Liver (tissue), 9 donors: ENCODE data around the gene GLI3. TPM values are rescaled to one million over a fixed set of nuclear protein-coding genes. Genes with fewer than 3 reads are reported as not detected.

Source experiments
- DNase-seq: peaks from one replicate; pipeline ENCODE4 v3.0.0-alpha.2; 2017; ENCODE audit warnings: low spot score
- H3K27ac ChIP-seq, 2 donors: one replicate each; pipeline ENCODE4 v1.7.0; 2013; ENCODE audit warnings: inconsistent platforms in 2 of 2, low read length in 2 of 2, control low read depth in 1 of 2, low read depth in 1 of 2, mild to moderate bottlenecking in 1 of 2
- H3K27me3 ChIP-seq, 4 donors: one replicate each; pipeline versions ENCODE4 v1.6.1 to v1.7.0; 2013; ENCODE audit warnings: low read length in 3 of 4, inconsistent platforms in 1 of 4, mild to moderate bottlenecking in 1 of 4, moderate library complexity in 1 of 4; ENCODE audit not compliant: control insufficient read depth in 4 of 4, insufficient read depth in 4 of 4
- H3K36me3 ChIP-seq, 4 donors: one replicate each; pipeline versions ENCODE4 v1.6.1 to v1.7.0; 2013; ENCODE audit warnings: low read length in 3 of 4, mild to moderate bottlenecking in 3 of 4, low read depth in 1 of 4, moderate library complexity in 1 of 4; ENCODE audit not compliant: control insufficient read depth in 4 of 4, insufficient read depth in 3 of 4
- H3K4me1 ChIP-seq, 4 donors: one replicate each; pipeline versions ENCODE4 v1.6.1 to v1.7.0; 2013; ENCODE audit warnings: low read length in 3 of 4, mild to moderate bottlenecking in 3 of 4, moderate library complexity in 1 of 4; ENCODE audit not compliant: control insufficient read depth in 4 of 4, insufficient read depth in 4 of 4
- H3K4me3 ChIP-seq, 3 donors: one replicate each; pipeline versions ENCODE4 v1.6.1 to v1.7.0; 2013; ENCODE audit warnings: low read length in 3 of 3, control low read depth in 1 of 3, low read depth in 1 of 3, mild to moderate bottlenecking in 1 of 3
- H3K9ac ChIP-seq, 2 donors: one replicate each; pipeline ENCODE4 v1.7.0; 2013; ENCODE audit warnings: low read length in 2 of 2, mild to moderate bottlenecking in 2 of 2, moderate library complexity in 2 of 2, control low read depth in 1 of 2, low read depth in 1 of 2
- H3K9me3 ChIP-seq, 4 donors: one replicate each; pipeline versions ENCODE4 v1.6.1 to v1.7.0; 2013; ENCODE audit warnings: low read length in 3 of 4; ENCODE audit not compliant: control insufficient read depth in 4 of 4
- ATF3 ChIP-seq: IDR thresholded peaks from 2 replicates; pipeline ENCODE4 v1.6.1; 2016; ENCODE audit warnings: antibody characterized with exemption
- EGR1 ChIP-seq, 2 donors: IDR thresholded peaks; 2 replicates each; pipeline ENCODE4 v1.6.1; 2016 to 2018; ENCODE audit warnings: antibody characterized with exemption in 2 of 2, low read depth in 2 of 2
- FOXA1 ChIP-seq: IDR thresholded peaks from 2 replicates; pipeline ENCODE4 v1.6.1; 2016; ENCODE audit warnings: antibody characterized with exemption
- FOXA2 ChIP-seq: IDR thresholded peaks from 2 replicates; pipeline ENCODE4 v1.6.1; 2016; ENCODE audit warnings: antibody characterized with exemption
- GABPA ChIP-seq, 2 donors: IDR thresholded peaks in 1 of 2; conservative IDR thresholded peaks in 1 of 2; 2 replicates each; pipeline ENCODE4 v1.6.1; 2016; ENCODE audit warnings: antibody characterized with exemption in 2 of 2, mild to moderate bottlenecking in 1 of 2, moderate library complexity in 1 of 2
- HNF4A ChIP-seq, 2 donors: conservative IDR thresholded peaks; 2 replicates each; pipeline ENCODE4 v1.6.1; 2016; ENCODE audit warnings: antibody characterized with exemption in 2 of 2, mild to moderate bottlenecking in 2 of 2
- HNF4G ChIP-seq: IDR thresholded peaks from 2 replicates; pipeline ENCODE4 v1.6.1; 2016; ENCODE audit warnings: antibody characterized with exemption
- JUND ChIP-seq, 2 donors: IDR thresholded peaks; 2 replicates each; pipeline ENCODE4 v1.6.1; 2016; ENCODE audit warnings: antibody characterized with exemption in 2 of 2
- MAX ChIP-seq: IDR thresholded peaks from 2 replicates; pipeline ENCODE4 v1.6.1; 2016; ENCODE audit warnings: antibody characterized with exemption
- NR2F2 ChIP-seq: IDR thresholded peaks from 2 replicates; pipeline ENCODE4 v1.6.1; 2016; ENCODE audit warnings: antibody characterized with exemption
- RAD21 ChIP-seq, 2 donors: IDR thresholded peaks; 2 replicates each; pipeline ENCODE4 v1.6.1; 2016; ENCODE audit warnings: antibody characterized with exemption in 2 of 2, mild to moderate bottlenecking in 2 of 2
- REST ChIP-seq: IDR thresholded peaks from 2 replicates; pipeline ENCODE4 v1.6.1; 2016; ENCODE audit warnings: antibody characterized with exemption, mild to moderate bottlenecking
- RXRA ChIP-seq, 2 donors: IDR thresholded peaks; 2 replicates each; pipeline ENCODE4 v1.6.1; 2017 to 2018; ENCODE audit warnings: antibody characterized with exemption in 2 of 2, mild to moderate bottlenecking in 1 of 2
- SP1 ChIP-seq: IDR thresholded peaks from 2 replicates; pipeline ENCODE4 v1.6.1; 2018; ENCODE audit warnings: antibody characterized with exemption, mild to moderate bottlenecking
- TAF1 ChIP-seq: conservative IDR thresholded peaks from 2 replicates; pipeline ENCODE4 v1.6.1; 2016; ENCODE audit warnings: antibody characterized with exemption, mild to moderate bottlenecking
- YY1 ChIP-seq: IDR thresholded peaks from 2 replicates; pipeline ENCODE4 v1.6.1; 2016; ENCODE audit warnings: antibody characterized with exemption, mild to moderate bottlenecking
- WGBS: extraction: QIAGEN DNeasy Blood & Tissue Kit; methylation state at CpG from one replicate; pipeline ENCODE4 v1.1.7; 2013; 5-methylcytosine and 5-hydroxymethylcytosine counted together
- polyA plus RNA-seq, 2 donors: library from polyadenylated mRNA; stranded (reverse) in 1 of 2; unstranded in 1 of 2; fragments of 200-250 nt in 1 of 2; fragments of >200 nt in 1 of 2; fragmentation: Nextera tagmentation in 1 of 2; extraction: Ambion mirVana in 1 of 2; gene quantifications; one replicate each; pipeline versions ENCODE4 v1.2.1 to v1.2.3, GENCODE V29; 2013 to 2015
- total RNA-seq, 2 donors: library from RNA; depleted of rRNA; stranded (reverse); fragments of >200 nt; gene quantifications; one replicate each; pipeline ENCODE4 v1.2.3, GENCODE V29; 2014
- TF ChIP-seq, protein P1 (sequence below): IDR thresholded peaks from 2 replicates; pipeline ENCODE4 v1.6.1; 2016; ENCODE audit warnings: antibody characterized with exemption
- TF ChIP-seq, protein P2 (sequence below): fragments of 150-350 bp; IDR thresholded peaks from 2 replicates; pipeline ENCODE4 v1.5.1; 2017; ENCODE audit warnings: improper control_type of control experiment, low read depth, low read length; ENCODE audit not compliant: missing input control
- donor health status: healthy.
- donor health status: healthy.
- donor health status: healthy.
- donor health status: healthy.
- donor health status: healthy.

GLI3 gene
- total and polyA plus RNA-seq, 4 donors: 0.09 to 0.42 (median 0.26) TPM

- Histone ChIP-seq H3K9me3 (no peaks in the 10 kb centered on the region), H3K9ac (no peak overlapping the region), H3K4me1 (no peaks in the 10 kb centered on the region), H3K27me3 (no peaks in the 10 kb centered on the region), H3K4me3 (no peak overlapping the region), H3K36me3 (no peaks in the 10 kb centered on the region), H3K27ac (no peak overlapping the region)
- no peak for DNase-seq
- TF ChIP-seq RXRA (IDR thresholded peaks at IDR 0.05): no peak
- TF ChIP-seq EGR1 (IDR thresholded peaks at IDR 0.05; ENCODE audit: low read depth in 2 of 2): no peak
- TF ChIP-seq YY1: no peak
- TF ChIP-seq FOXA2: no peak
- no peak for TF ChIP-seq ATF3
- TF ChIP-seq, protein P1, sequence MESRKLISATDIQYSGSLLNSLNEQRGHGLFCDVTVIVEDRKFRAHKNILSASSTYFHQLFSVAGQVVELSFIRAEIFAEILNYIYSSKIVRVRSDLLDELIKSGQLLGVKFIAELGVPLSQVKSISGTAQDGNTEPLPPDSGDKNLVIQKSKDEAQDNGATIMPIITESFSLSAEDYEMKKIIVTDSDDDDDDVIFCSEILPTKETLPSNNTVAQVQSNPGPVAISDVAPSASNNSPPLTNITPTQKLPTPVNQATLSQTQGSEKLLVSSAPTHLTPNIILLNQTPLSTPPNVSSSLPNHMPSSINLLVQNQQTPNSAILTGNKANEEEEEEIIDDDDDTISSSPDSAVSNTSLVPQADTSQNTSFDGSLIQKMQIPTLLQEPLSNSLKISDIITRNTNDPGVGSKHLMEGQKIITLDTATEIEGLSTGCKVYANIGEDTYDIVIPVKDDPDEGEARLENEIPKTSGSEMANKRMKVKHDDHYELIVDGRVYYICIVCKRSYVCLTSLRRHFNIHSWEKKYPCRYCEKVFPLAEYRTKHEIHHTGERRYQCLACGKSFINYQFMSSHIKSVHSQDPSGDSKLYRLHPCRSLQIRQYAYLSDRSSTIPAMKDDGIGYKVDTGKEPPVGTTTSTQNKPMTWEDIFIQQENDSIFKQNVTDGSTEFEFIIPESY: no peak
- TF ChIP-seq NR2F2: no peak
- TF ChIP-seq FOXA1: no peak
- no peak for TF ChIP-seq REST
- no peak for TF ChIP-seq HNF4G
- TF ChIP-seq RAD21 (IDR thresholded peaks at IDR 0.05): no peak
- no peak for TF ChIP-seq MAX
- no peak for TF ChIP-seq GABPA (IDR thresholded peaks at IDR 0.05 in 1 of 2, conservative IDR thresholded peaks at IDR 0.05 in 1 of 2)
- no peak for TF ChIP-seq TAF1
- TF ChIP-seq HNF4A (conservative IDR thresholded peaks at IDR 0.05): no peak
- TF ChIP-seq, protein P2, sequence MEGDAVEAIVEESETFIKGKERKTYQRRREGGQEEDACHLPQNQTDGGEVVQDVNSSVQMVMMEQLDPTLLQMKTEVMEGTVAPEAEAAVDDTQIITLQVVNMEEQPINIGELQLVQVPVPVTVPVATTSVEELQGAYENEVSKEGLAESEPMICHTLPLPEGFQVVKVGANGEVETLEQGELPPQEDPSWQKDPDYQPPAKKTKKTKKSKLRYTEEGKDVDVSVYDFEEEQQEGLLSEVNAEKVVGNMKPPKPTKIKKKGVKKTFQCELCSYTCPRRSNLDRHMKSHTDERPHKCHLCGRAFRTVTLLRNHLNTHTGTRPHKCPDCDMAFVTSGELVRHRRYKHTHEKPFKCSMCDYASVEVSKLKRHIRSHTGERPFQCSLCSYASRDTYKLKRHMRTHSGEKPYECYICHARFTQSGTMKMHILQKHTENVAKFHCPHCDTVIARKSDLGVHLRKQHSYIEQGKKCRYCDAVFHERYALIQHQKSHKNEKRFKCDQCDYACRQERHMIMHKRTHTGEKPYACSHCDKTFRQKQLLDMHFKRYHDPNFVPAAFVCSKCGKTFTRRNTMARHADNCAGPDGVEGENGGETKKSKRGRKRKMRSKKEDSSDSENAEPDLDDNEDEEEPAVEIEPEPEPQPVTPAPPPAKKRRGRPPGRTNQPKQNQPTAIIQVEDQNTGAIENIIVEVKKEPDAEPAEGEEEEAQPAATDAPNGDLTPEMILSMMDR: no peak
- no peak for TF ChIP-seq SP1
- no peak for TF ChIP-seq JUND (IDR thresholded peaks at IDR 0.05)
- WGBS: 66% methylated on average over 2 of the region's 2 CpGs
Measured at GRCh38 chr7:42161110-42161509, 75.9 kb downstream of the GLI3 start.

DNA sequence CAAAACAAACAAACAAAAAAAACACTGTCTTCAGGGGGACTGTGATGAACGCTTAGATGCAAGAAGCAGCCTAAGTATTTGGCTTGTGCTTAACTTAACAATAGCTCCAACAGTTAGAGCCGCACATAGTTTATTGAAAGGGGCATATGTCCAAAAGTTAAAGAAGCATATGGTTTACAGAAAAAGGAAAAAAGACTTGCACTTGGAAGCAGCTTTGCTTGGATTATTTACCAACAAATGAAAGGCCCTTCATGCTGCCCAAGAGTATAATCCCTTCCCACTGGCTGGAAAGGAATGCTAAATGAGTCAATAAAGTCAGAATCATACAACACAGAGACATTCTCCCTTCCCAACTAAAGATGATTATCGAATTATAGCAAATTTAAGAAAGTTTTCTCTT, 77.9 kb downstream of the GLI3 start:
- H3K9ac ChIP-seq: no peak overlapping the region
- H3K9me3 ChIP-seq: no peaks in the 10 kb centered on the region
- no peak for DNase-seq
- WGBS: 78% methylated on average over 3 of the region's 3 CpGs
- no peak overlapping the region for H3K27ac ChIP-seq
- H3K27me3 ChIP-seq: no peaks in the 10 kb centered on the region
- no peaks in the 10 kb centered on the region for H3K36me3 ChIP-seq
- H3K4me1 ChIP-seq: no peaks in the 10 kb centered on the region
- TF ChIP-seq FOXA2 (no peak), RXRA (IDR thresholded peaks at IDR 0.05) (no peak), HNF4A (conservative IDR thresholded peaks at IDR 0.05) (no peak), GABPA (IDR thresholded peaks at IDR 0.05 in 1 of 2, conservative IDR thresholded peaks at IDR 0.05 in 1 of 2) (no peak), MAX (no peak), FOXA1 (no peak), EGR1 (IDR thresholded peaks at IDR 0.05; ENCODE audit: low read depth in 2 of 2) (no peak), RAD21 (IDR thresholded peaks at IDR 0.05) (no peak), JUND (IDR thresholded peaks at IDR 0.05) (no peak), TAF1 (no peak), ATF3 (no peak), NR2F2 (no peak), SP1 (no peak)
- TF ChIP-seq, protein P1: no peak
- TF ChIP-seq, protein P2: no peak
- H3K4me3 ChIP-seq: no peak overlapping the region
